ENCODE measurements around the gene REPIN1. TPM values are rescaled to one million over a fixed set of nuclear protein-coding genes. Genes with fewer than 3 reads are reported as not detected.

REPIN1 gene
- total RNA-seq, 1 experiment from 2014 or later = 174 TPM

GRCh38 chr7:150357270-150357669, 11.4 kb upstream of the REPIN1 start:
- Histone ChIP-seq H3K4me3 (no peak overlapping the region), H3K27me3 (ENCODE audit: insufficient read depth, low read depth) (no peaks in the 10 kb centered on the region), H3K9me3 (ENCODE audit: insufficient read depth, low read depth) (no peaks in the 10 kb centered on the region), H3F3A (ENCODE audit: insufficient read depth, low read depth) (peaks cover 5% of the 10 kb centered on the region), H3K9me2 (ENCODE audit: insufficient read depth) (no peaks in the 10 kb centered on the region), H2AFZ (peak overlapping the region; percentile 8; the same call in 1 of the 2 replicates), H3K79me2 (ENCODE audit: low read depth) (no peaks in the 10 kb centered on the region), H3K36me3 (ENCODE audit: low read depth) (no peaks in the 10 kb centered on the region), H3K4me2 (no peak overlapping the region), H3K27ac (no peak overlapping the region), H4K20me1 (ENCODE audit: insufficient read depth) (no peaks in the 10 kb centered on the region), H3K4me1 (replicated peaks; ENCODE audit: insufficient read depth) (0 out of 2 replicates have a peak, but pooled peaks cover under 1% of the 10 kb centered on the region)
- POLR2A ChIA-PET (ENCODE audit: unreplicated experiment) = no interaction called here
- intact Hi-C loops (cut with micrococcal nuclease; ENCODE audit: unreplicated experiment) = no loop called here
- no TSS peak for BruUV-seq (replicated peaks)
- no peak for DNase-seq
- TF ChIP-seq, protein P1, sequence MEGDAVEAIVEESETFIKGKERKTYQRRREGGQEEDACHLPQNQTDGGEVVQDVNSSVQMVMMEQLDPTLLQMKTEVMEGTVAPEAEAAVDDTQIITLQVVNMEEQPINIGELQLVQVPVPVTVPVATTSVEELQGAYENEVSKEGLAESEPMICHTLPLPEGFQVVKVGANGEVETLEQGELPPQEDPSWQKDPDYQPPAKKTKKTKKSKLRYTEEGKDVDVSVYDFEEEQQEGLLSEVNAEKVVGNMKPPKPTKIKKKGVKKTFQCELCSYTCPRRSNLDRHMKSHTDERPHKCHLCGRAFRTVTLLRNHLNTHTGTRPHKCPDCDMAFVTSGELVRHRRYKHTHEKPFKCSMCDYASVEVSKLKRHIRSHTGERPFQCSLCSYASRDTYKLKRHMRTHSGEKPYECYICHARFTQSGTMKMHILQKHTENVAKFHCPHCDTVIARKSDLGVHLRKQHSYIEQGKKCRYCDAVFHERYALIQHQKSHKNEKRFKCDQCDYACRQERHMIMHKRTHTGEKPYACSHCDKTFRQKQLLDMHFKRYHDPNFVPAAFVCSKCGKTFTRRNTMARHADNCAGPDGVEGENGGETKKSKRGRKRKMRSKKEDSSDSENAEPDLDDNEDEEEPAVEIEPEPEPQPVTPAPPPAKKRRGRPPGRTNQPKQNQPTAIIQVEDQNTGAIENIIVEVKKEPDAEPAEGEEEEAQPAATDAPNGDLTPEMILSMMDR (conservative IDR thresholded peaks at IDR 0.05) = no peak
- no peak for TF ChIP-seq EZH2 (IDR thresholded peaks at IDR 0.05; ENCODE audit: low read depth)
- CTCF ChIA-PET = interaction anchor here (1.2 kb wide), 1 partner anchor 9 kb away, joined by 3 read pairs; no protein-coding TSS in a partner anchor

DNA sequence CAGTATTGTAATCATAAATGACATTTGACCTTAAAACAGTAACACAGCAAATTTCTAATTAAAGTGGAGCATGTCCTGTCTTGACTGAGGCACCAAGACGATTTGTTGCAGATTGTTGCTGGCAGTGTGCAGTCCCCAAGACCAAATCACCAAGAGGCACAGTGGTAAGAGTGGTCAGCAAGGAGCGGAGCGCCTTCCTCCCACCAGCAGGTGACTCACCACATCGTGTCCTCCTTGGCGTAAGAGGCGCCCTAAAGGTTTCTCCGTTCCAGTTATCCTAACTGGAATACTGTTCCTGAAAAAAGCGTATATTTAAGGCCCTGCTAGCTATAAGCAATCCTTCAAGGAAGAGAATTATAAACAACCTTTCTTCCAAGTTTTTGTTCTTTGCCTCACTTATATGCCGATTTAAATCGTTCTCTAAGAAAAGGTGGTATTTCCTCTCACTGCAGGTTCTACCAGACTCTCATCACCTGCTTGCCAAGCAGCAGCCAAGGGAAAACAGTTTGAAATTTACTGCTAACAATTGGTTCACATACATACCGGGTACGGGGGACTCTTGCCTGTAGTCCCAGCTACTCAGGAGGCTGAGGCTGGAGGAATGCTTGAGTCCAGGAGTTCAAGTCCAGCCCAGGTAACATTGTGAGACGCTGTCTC, 10.7 kb upstream of the REPIN1 start:
- Histone ChIP-seq H3K4me2 (no peak overlapping the region), H3K36me3 (ENCODE audit: low read depth) (no peaks in the 10 kb centered on the region), H3K4me3 (no peak overlapping the region), H3K27ac (no peak overlapping the region), H3K4me1 (replicated peaks; ENCODE audit: insufficient read depth) (peaks cover under 1% of the 10 kb centered on the region; the same call in 1 of the 2 replicates), H4K20me1 (ENCODE audit: insufficient read depth) (no peaks in the 10 kb centered on the region), H3K79me2 (ENCODE audit: low read depth) (no peaks in the 10 kb centered on the region), H3F3A (ENCODE audit: insufficient read depth, low read depth) (peaks cover 5% of the 10 kb centered on the region), H2AFZ (peak overlapping the region; percentile 8; the same call in 1 of the 2 replicates), H3K9me3 (ENCODE audit: insufficient read depth, low read depth) (no peaks in the 10 kb centered on the region), H3K27me3 (ENCODE audit: insufficient read depth, low read depth) (no peaks in the 10 kb centered on the region), H3K9me2 (ENCODE audit: insufficient read depth) (no peaks in the 10 kb centered on the region)
- POLR2A ChIA-PET (ENCODE audit: unreplicated experiment) = no interaction called here
- CTCF ChIA-PET = interaction anchor here (0.6 to 1.2 kb wide), 2 partner anchors 8 to 821 kb away, joined by 3 to 11 read pairs; no protein-coding TSS in a partner anchor
- no TSS peak for BruUV-seq (replicated peaks)
- no peak for DNase-seq
- TF ChIP-seq, protein P1 (conservative IDR thresholded peaks at IDR 0.05) = no peak
- no peak for TF ChIP-seq EZH2 (IDR thresholded peaks at IDR 0.05; ENCODE audit: low read depth)
- intact Hi-C loops (cut with micrococcal nuclease; ENCODE audit: unreplicated experiment) = no loop called here

DNA sequence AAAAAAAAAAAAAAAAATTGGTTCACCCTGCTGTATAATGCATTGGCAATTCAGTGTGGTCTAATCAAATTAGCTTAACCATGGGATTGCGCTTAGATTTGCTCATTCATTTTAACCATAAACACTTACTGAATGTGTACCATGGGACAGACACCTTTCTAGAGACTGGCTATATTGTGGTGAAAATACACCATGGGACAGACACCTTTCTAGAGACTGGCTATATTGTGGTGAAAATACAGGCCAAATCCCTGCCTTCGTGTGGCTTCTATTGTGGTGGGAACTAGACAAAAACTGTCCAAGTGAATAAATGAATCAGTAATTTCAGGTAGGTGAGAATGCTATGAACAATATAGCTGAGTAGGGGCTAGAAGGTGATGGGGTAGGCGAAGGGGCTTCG, 10.2 kb upstream of the REPIN1 start:
- Histone ChIP-seq H3K9me3 (ENCODE audit: insufficient read depth, low read depth) (no peaks in the 10 kb centered on the region), H3K27ac (no peak overlapping the region), H3F3A (ENCODE audit: insufficient read depth, low read depth) (peaks cover 5% of the 10 kb centered on the region), H3K79me2 (ENCODE audit: low read depth) (no peaks in the 10 kb centered on the region), H4K20me1 (ENCODE audit: insufficient read depth) (no peaks in the 10 kb centered on the region), H3K4me3 (no peak overlapping the region), H2AFZ (no peak overlapping the region), H3K9me2 (ENCODE audit: insufficient read depth) (no peaks in the 10 kb centered on the region), H3K27me3 (ENCODE audit: insufficient read depth, low read depth) (no peaks in the 10 kb centered on the region), H3K4me2 (no peak overlapping the region), H3K36me3 (ENCODE audit: low read depth) (no peaks in the 10 kb centered on the region), H3K4me1 (replicated peaks; ENCODE audit: insufficient read depth) (peaks cover 6% of the 10 kb centered on the region)
- no TSS peak for BruUV-seq (replicated peaks)
- CTCF ChIA-PET = interaction anchor here (0.6 kb wide), 1 partner anchor 821 kb away, joined by 11 read pairs; no protein-coding TSS in a partner anchor
- no peak for DNase-seq
- POLR2A ChIA-PET (ENCODE audit: unreplicated experiment) = no interaction called here
- intact Hi-C loops (cut with micrococcal nuclease; ENCODE audit: unreplicated experiment) = no loop called here
- TF ChIP-seq EZH2 (IDR thresholded peaks at IDR 0.05; ENCODE audit: low read depth) = no peak
- TF ChIP-seq, protein P1 (conservative IDR thresholded peaks at IDR 0.05) = no peak

Data from PC-9 (cell line).